ENCODE measurements around the gene BNIP5.

BNIP5 gene, protein sequence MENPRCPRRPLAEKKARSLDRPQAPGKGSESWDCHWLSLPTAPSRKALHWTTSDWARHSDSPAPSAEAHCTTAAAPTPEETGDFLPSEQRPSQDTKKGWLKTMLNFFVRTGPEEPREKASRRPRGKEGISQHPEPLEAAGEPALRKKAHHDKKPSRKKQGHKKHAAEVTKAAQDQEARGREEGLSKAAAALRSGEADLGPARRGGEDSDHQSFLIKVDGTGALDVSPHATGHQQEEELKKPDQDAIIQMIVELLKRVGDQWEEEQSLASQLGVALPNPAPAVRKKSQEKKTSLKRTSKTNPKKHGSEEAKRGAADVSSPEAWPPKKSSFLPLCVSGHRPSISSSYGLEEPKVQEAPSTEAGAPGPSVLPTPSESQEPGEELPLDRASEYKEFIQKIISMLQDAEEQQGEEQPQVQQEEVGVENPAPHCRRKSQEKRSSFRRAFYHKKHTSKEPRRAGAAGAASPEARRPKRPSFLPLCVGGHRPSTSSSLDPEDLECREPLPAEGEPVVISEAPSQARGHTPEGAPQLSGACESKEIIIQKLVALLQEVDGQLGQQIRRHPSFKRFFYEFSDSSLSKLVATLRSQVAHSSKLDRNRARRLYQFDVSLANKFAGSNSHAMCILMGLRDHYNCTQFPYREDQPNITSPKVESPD

DNA sequence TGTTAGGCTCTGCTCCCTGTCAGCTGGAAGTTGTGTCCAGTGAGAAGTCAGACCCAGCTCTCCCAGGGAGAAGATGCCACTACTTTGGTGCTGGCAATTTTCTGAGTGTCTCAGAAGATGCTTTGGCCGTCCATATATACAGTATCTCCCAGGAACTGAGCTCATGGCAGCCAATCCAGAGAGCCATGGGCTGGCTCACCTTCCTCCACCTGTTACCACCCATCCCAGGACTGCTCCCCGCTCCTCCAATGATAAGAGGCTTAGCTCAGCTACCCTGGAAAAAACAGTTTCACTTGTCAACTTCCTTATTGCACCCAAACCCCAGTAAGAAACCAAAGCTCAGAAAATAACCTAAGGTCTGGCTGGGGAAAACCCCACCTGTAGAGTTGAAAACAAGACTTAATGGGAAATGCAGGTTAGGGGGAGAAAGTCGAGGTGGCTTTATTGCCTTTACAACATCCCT, at the start of gene BNIP5:
TSS of gene BNIP5 (minus strand) at position 110 of the 463 bp plus-strand sequence. CDS start 6,198 bp downstream, outside the sequence.
- DNase-seq (ENCODE audit: low spot score), result no peak

DNA sequence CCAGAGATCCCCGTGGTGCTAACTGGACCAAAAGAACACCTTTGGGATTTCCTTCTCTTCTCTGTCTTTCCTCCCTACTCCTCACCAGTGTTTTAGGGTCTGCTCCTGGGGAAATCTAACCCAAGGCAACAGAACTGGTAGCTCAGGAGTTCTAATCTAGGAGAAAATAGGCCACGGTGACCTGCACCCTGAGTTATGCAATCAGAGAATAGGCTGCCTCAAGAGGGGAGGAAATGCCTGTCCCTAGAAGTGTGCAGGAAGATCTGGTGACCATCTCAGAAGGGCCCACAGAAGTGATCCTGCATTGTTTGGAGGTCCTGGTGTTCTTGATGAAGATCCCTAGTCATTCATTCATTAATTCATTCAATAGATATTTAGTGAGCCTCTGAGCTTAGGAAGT, 47.4 kb upstream of the BNIP5 start:
- no peak for DNase-seq (ENCODE audit: low spot score)

DNA sequence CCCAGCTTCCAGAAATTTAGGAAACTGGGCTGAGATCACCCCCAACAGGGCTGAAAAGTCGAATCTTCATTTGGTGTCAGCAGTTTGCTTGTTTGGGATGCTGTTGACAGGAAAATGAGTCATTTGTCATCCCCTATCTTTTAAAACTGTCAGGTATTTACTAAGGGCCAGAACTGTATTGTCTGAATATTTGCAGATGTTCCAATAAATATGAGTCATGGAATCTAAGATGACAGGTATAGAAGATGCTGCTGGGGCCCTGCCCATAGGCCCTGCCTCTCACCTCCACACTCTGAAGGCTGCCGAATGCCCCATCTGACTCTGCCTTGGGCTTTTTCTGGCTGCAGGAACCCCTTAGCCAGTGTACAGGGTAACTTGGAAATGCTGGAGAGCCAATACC, 46.9 kb upstream of the BNIP5 start:
- DNase-seq (ENCODE audit: low spot score), result no peak

DNA sequence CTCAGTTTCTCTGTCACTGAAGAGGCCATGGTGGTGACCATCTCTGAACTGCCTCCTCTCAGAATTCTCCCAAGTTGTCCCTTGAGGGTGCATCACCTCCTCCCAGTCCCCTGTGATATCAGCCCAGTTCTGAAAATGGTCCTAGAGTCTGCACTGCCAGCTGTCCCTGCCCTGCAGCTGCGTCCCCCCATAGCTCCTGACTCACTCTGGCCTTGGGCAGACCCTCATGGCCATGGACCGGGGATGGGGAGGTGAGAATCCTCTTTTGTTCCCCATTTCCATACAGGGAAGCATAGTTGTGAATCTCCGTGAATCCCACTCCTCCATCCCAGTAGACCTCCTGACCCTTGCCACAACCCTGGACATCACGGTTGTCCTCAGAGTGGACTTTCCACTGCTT, 46.3 kb upstream of the BNIP5 start:
- DNase-seq (ENCODE audit: low spot score), result no peak

DNA sequence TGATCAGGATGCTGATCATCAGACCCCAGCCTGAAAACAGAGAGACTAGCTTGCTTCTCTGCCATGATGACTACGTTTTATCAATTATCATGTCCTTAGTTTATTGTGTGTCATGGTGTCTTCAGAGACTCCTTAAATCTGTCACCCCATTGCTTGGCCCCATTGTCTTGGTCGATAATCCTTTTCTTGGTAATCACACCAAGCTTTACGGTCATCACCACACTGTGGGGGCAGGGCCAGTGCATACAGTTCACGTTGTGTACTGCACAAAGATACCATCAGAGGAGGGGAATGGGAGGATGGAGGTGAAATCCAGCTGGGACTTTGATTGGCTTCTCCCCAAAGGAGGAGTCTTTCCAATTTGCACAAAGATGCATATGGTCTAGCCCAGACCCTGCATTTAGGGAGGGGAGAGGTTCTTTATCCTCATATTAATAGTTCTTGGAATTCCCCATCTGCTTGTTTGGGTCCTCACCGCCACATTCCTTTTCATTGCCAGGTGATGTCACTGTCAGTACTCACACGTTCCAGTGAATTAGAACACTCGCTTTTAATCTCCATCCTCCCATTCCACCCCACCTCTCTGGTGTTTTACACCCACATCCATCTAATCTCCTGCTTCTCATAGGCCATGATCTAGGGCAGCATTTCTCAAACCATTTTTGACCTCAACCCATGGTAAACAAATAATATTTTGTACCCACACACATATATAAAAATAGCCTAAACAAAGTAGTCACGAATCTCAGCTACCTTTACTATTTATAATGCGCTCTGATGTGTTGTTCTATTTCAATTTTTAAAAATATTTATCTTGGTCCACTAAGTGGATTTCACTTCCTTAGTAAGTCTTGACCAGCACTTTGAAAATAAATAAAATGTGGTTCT, 45.1 kb upstream of the BNIP5 start:
- no peak for DNase-seq (ENCODE audit: low spot score)

DNA sequence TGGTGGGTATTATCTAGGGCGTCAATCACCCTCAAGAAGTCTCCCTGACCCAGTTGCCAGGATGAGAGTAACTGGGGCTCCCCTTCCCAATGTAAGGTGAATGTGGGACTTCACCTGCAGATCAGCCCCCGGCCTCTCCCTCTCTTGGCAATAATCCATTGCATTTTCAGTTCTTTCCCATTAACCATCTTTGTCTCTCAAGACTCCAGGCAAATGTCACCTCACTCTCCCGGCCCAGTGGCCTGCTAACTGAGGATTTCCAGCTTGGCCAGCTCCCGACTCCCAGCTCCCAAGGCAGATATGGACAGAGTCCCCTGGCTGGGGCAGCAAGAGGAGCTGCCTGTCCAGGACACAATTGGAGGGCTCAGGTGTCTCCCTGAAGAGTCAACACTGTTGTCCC, 43.5 kb upstream of the BNIP5 start:
- DNase-seq (ENCODE audit: low spot score), result no peak

DNA sequence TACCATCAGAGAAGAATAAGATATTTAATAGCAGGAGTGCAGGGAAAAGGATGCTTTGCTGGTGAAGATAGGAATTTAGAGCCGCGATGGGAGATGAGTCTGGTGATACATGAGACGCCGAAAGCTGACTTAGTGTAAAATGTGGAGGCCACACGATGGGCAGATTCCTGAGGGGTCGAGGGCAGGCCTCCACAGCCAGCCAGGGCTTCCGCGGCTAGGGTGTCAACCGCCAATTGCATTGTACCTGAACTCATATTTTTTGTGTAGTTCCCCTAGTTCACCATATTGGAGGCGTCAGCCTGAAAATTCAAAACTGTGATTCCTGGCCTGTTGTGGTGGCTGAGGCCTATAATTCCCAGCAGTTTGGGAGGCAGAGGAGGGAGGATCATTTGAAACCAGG, 42.2 kb upstream of the BNIP5 start:
- DNase-seq (ENCODE audit: low spot score), result no peak

DNA sequence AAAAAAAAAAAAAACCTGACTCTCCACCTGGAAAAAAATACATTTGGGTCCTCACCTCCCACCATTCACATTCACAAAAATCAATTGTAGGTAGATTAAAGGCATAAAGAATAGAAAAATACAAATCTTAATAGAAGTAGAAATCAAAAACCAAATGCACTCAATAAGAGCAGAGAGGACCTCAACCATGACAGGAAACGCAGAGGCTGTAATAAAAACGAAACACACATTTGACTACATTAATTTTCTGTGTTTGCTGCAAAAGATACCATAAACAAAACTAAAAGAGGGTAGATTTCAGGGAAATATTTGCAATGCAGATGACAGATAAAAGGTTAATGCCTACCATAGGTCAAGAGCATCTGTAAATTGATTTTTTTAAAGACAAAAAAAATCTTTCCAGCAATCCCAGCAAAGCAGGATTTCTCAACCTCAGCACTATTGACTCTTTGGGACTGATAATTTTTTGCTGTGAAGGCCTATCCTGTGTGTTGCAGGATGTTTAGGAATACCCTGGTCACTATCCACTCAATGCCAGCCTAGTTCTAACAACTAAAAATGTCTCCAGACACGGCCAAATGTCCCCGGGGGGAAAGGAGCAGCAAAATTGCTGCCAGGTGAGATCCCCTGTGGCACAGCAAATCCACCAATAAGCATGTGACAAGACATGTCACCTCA, 41.7 kb upstream of the BNIP5 start:
- DNase-seq (ENCODE audit: low spot score), result no peak

DNA sequence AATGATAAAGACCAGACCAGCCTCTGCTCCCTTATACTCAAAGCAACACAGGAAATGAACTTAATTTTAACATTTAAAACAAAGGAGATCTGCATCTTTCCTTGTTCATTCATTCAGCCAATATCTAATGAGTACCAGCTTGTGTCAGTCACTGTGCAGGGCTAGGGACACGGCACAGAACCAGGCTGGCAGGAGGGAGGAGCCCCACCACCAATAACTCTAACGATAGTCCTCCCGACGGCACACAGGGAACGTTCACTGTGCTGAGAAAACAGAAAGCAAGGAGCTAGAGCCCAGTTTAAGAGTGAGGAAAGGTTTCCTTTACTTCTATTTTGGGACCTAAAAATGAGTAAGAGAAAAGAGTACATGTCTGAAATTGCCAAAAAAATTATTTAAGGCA, 40.9 kb upstream of the BNIP5 start:
- no peak for DNase-seq (ENCODE audit: low spot score)

DNA sequence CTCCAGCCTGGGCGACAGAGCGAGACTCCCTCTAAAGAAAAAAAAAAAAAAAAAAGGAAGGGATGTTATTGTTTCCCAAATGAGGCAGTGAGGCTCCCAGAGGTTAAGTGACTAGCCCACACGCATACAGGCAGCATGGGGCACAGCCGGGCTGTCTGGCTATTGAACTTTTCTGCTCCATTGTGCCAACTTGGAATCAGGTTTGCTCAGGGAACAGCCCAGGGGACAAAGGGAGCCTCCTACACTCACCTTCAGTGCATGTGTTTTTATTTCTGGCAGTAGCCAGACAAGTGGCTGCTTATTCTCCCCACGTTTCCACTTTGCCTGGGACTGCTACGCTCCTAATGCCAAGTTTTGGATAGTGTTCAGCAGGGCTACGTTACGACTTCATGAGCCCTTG, 40.1 kb upstream of the BNIP5 start:
- no peak for DNase-seq (ENCODE audit: low spot score)

DNA sequence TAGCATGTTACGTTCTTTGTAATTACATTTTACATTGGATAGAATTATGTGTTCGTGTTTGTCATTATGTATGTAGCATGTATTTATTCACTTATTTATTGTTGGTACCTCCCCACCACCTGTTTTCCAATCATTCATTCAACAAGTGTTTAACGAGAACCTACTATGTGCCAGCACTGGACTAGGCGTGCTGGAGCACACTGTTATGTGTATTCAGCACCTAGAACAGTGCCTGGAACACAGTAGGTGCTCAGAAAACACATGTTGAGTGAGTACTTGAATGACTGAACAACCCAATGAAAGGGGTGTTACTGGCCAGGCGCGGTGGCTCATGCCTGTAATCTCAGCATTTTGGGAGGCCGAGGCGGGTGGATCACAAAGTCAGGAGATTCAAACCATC, 39.5 kb upstream of the BNIP5 start:
- no peak for DNase-seq (ENCODE audit: low spot score)

DNA sequence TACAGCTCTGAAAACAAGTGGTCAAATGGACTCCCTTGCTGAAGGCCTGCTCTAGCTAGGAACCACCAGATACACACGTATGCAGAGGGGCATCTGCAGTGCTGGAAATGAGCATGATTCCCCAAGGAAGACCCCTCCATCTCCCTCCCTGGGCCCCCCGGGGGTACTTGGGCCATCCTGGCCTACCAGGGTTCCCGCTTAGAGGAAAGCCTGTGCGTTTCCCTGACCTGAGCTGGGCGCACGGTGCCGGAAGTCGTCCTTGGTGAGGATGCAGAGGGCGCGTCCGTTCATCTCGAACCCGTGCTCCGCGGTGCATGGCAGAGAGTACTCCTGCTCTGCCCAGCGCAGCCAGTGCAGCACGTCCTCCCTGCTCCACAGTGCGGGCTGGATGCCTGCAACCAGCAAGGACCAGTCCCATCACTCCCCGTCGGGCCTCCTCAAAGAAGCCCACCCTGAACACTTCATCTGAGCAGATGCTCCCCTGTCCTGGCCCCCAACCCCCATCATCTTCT, 39.0 kb upstream of the BNIP5 start:
- no peak for DNase-seq (ENCODE audit: low spot score)

DNA sequence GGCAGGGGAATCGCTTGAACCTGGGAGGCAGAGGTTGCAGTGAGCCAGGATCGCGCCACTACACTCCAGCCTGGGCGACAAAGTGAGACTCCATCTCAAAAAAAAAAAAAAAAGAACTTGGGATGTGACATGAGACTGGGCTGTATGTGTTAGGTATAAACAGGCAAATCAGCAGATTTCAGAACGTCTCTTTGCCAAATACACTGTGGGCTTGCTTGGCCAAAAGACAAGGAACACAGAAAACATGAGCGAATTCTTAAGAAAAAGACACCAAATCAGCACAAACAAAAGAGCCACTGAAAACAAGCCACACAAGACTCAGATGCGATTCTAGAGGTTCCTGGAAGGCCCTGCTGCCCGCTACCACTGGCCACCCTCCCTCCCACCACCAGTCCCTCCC, 38.3 kb upstream of the BNIP5 start:
- no peak for DNase-seq (ENCODE audit: low spot score)

DNA sequence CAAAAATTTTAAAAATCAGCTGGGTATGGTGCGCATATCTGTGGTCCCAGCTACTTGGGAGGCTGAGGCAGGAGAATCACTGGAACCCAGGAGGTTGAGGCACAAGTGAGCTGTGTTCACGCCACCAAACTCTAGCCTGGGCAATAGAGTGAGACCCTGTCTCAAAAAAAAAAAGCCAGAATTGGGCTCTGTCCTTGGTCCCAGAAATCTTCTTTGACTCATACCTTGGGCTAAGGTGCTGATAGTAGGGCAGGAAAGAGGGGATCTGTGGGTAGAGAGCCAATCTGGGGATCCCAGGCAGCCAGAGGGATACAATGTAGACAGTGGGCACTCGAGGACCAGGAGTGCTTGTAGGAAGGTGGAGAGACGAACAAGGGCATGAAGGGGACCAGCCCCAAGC, 37.5 kb upstream of the BNIP5 start:
- no peak for DNase-seq (ENCODE audit: low spot score)

DNA sequence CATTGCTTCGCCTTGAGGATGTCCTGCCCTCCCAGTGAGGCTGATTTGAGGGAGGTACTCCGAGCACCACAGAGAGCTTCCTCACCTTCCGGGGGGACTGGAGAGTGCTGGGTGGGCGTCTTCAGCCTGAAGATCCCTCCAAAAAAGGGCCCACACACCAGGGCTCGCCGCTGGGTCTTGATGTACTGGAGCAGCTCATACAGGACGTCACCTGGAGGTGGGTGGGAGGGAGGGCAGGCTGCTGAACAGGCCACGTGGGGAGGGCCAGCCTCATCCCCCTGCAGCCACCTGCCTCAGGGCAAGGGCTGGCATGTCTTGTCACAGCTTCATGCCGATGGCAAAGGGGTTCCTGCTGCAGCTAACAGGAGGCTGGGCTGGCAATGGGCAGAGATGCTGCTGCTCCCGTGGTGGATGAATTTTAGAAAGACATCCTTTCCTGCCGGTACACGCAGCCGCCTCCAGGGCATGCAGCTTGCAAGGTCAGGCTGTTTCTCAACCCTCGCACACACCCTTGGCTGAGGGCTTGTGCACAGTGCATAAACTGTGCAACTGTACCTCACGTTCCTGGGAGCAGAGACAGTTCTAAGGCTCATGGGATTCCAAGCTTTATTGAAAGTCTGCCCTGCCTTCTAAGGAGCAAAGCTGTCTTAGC, 36.8 kb upstream of the BNIP5 start:
- DNase-seq (ENCODE audit: low spot score), result no peak

DNA sequence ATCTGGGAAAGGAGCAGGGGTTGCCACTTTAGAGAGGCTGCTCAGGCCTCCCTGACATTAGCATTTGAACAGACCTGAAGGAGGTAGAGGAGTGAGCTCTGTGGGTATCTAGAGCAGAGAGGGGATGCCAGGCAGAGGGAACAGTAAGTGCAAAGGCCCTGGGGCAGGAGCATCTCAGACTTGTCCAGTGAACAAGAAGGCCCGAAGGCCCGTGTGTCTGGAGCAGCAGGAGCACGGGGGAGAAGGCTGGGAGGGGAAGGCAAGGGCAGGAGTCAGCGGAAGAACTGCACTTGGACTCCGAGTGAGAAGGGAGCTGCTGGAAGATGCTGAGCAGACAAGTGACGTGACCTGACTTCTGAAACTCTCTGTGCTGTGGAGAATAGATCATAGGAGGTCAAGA, 35.4 kb upstream of the BNIP5 start:
- DNase-seq (ENCODE audit: low spot score), result no peak

DNA sequence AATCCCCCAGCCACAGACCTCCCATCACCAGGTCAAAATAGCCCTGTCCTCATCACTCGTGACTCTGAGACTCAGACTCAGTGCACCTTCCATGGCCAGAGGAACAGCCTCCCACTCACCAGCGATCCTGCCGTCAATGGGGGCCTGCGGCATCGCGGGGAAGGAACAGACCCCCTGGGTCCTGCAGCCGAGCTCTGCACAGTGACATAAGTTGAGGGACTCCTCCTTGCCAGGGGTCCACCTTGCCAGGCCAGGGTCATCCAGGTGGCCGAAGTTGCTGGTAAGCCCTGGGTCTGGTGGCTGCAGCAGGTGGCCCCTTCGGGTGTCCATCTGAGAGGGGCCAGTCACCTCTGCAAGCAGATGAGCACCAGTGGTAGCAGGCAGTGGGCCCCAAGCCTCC, 34.5 kb upstream of the BNIP5 start:
- DNase-seq (ENCODE audit: low spot score), result no peak

DNA sequence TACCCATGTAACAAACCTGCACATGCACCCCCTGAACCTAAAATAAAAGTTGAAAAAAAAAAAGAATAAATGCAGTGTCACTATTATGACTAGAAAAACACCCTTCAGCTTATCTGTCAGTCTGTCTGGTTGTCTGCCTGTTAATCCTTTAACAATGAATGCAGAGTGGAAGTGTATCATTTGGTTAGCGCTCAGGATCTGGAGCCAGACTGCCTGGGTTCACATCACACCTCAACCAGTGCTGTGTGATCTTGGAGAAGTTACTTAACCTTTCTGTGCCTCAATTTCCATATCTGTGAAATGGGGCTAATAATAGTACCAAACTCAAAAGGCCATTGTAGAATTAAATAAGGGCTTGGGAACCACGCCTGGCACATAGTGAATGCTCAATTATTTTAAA, 34.0 kb upstream of the BNIP5 start:
- no peak for DNase-seq (ENCODE audit: low spot score)

DNA sequence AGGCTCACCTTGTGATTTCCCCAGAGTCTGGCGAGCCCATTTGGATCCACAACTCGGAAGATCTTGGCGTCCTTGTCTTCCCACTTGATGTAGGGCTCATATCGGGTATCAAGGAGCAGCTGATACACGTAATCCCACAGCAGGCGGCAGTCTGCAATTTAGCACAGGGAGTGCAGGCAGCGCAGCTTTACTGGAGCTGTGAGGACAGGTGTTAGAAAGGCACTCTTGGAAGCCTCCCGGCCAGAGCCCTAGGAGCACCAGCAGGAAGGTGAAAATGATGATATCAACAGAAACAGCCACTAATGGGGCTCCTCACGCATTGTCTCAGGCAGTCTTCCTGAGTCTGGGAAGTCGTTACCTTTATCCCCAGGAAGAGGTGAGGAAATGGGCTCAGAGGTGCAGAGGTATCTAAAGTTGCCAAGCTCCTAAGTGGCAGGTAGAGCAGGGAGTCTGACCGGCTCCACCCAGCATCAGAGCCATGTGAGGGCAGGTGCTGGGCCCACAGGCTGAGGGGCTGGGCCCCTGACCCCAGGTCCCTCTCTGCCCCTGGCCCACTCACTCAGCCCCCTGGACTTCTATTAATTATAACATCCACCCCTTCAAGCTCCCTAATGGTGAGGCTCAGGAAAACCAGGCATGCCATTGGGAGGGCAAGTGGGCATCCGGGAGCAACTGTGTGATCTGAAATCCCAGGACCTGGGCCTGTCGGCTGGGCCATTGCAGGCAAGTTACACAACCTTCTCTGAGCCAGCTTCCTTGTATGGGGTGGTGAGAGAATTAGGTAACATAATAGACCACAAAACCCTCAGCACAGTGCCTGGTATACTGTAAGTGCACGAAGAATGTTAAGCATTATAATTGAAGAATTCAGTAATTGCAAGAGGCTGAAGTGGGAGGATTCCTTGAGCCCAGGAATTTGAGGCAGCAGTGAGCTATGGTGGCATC, 32.5 kb upstream of the BNIP5 start:
- peak; percentile 93 for DNase-seq (ENCODE audit: low spot score)

DNA sequence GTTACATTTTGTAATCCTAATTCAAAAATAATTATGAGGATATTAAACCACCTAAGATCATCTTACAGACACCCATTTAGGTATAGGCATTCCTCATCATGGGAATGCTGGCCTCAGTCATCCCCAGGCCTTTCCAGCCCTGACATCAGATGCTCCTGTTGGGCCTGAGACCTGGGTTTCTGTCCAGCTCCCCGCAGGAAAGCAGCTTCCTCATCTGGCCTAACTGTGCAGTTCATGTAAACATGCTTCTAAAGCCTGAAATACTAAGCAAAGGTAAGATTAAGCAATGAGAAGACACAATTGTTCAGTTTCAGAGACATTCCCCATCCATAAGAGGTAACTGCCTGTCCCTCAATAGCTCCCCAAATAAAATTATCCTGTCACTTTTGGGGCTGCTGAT, 31.7 kb upstream of the BNIP5 start:
- no peak for DNase-seq (ENCODE audit: low spot score)

Measured in AG08395 (cell line).